AG10803 (cell line): Measurements from ENCODE around the gene PSD2.

Experiments
- DNase-seq: peaks from one replicate; pipeline ENCODE4 v3.0.0; 2010; ENCODE audit warnings: low read depth
- H3K4me3 ChIP-seq: 2 replicates; pipeline ENCODE4 v1.5.1; 2011; ENCODE audit warnings: mild to moderate bottlenecking, low read length, control low read depth
- CTCF ChIP-seq: conservative IDR thresholded peaks from 2 replicates; pipeline ENCODE4 v1.5.1; 2011; ENCODE audit warnings: mild to moderate bottlenecking, low read length, control low read depth, inconsistent platforms

The PSD2 gene

GRCh38 chr5:139831624-139832023 lies 36.0 kb downstream of the PSD2 start:
- no peak overlapping the region for H3K4me3 ChIP-seq
- no peak for TF ChIP-seq CTCF
- DNase-seq = no peak

- DNase-seq = no peak
- TF ChIP-seq CTCF = no peak
Observed at GRCh38 chr5:139833525-139833924, 37.9 kb downstream of the PSD2 start.

GRCh38 chr5:139835656-139836055 lies 40.0 kb downstream of the PSD2 start:
- TF ChIP-seq CTCF = no peak
- H3K4me3 ChIP-seq = no peak overlapping the region
- no peak for DNase-seq

More at GRCh38 chr5:139833525-139833924, 37.9 kb downstream of the PSD2 start:
- H3K4me3 ChIP-seq = no peak overlapping the region

- no peak for DNase-seq
- no peak overlapping the region for H3K4me3 ChIP-seq
- TF ChIP-seq CTCF = no peak
Observed at GRCh38 chr5:139836469-139837208, 41.0 kb downstream of the PSD2 start.

GRCh38 chr5:139837711-139838380 lies 42.2 kb downstream of the PSD2 start:
- no peak for TF ChIP-seq CTCF
- no peak overlapping the region for H3K4me3 ChIP-seq
- DNase-seq = no peak

- no peak for DNase-seq
- TF ChIP-seq CTCF = no peak
- H3K4me3 ChIP-seq = no peak overlapping the region
Observed at GRCh38 chr5:139838381-139839197, 43.0 kb downstream of the PSD2 start.
